Stomach (tissue), 19 donors: ENCODE data around the gene ANXA5. TPM values are rescaled to one million over a fixed set of nuclear protein-coding genes. Genes with fewer than 3 reads are reported as not detected.

Source experiments
- DNase-seq, 2 donors: peaks; one replicate each; pipeline versions ENCODE4 v3.0.0 to v3.0.0-alpha.2; 2013 to 2019
- H3K27ac ChIP-seq, 5 donors: fragments of 200-600 bp in 4 of 5; sonication (generic) in 4 of 5; one replicate each; pipeline ENCODE4 v1.5.1; 2013 to 2019; ENCODE audit warnings: mild to moderate bottlenecking in 1 of 5, moderate library complexity in 1 of 5
- H3K27me3 ChIP-seq, 3 donors: fragments of 200-600 bp; sonication (generic); one replicate each; pipeline ENCODE4 v1.5.1; 2017 to 2019; ENCODE audit warnings: mixed run types in 1 of 3
- H3K36me3 ChIP-seq, 4 donors: fragments of 200-600 bp; sonication (generic); 1 replicate in 3 of 4; 2 replicates in 1 of 4; pipeline ENCODE4 v1.5.1; 2016 to 2019
- H3K4me1 ChIP-seq, 4 donors: fragments of 200-600 bp; sonication (generic); one replicate each; pipeline ENCODE4 v1.5.1; 2016 to 2019
- H3K4me3 ChIP-seq, 4 donors: fragments of 200-600 bp; sonication (generic) in 3 of 4; one replicate each; pipeline ENCODE4 v1.5.1; 2016 to 2019; ENCODE audit warnings: mild to moderate bottlenecking in 1 of 4
- H3K9me3 ChIP-seq, 4 donors: fragments of 200-600 bp; sonication (generic); one replicate each; pipeline ENCODE4 v1.5.1; 2016 to 2019
- CTCF ChIP-seq, 7 experiments: fragments of 450-650 bp in 4 of 7; fragments of 200-600 bp in 3 of 7; sonication (generic) in 3 of 7; IDR thresholded peaks; one replicate each; pipeline ENCODE4 v1.5.1; 2016 to 2019; ENCODE audit warnings: antibody characterized with exemption in 7 of 7, control low read depth in 2 of 7, mild to moderate bottlenecking in 1 of 7
- EP300 ChIP-seq: sonication (generic); formaldehyde crosslinking; IDR thresholded peaks from one replicate; pipeline ENCODE4 v1.6.1; 2017; ENCODE audit warnings: antibody characterized with exemption
- POLR2A ChIP-seq, 4 donors: fragments of 450-650 bp; IDR thresholded peaks; one replicate each; pipeline ENCODE4 v1.6.1; 2016; ENCODE audit warnings: antibody characterized with exemption in 4 of 4, control low read depth in 2 of 4, mild to moderate bottlenecking in 1 of 4, moderate library complexity in 1 of 4
- POLR2AphosphoS5 ChIP-seq, 3 donors: sonication (generic); formaldehyde crosslinking; IDR thresholded peaks; one replicate each; pipeline ENCODE4 v1.6.1; 2016; ENCODE audit warnings: antibody characterized with exemption in 3 of 3
- WGBS, 5 donors: extraction: QIAGEN DNeasy Blood & Tissue Kit in 3 of 5; methylation state at CpG; one replicate each; pipeline versions ENCODE4 v1.1.5 to v1.1.7; 2013 to 2018; 5-methylcytosine and 5-hydroxymethylcytosine counted together
- intact Hi-C: fragments of 100-400 bp; cut with DNase I; formaldehyde crosslinking; loops from one replicate; pipeline ENCODE4 v1.15.1; 2023; ENCODE audit warnings: low total_unique reads
- long read RNA-seq, 10 donors: transcript quantifications; one replicate each; lab custom pipeline, GENCODE V29; 2026
- polyA plus RNA-seq, 3 donors: library from polyadenylated mRNA; stranded (reverse); fragments of 200-250 nt; gene quantifications; one replicate each; pipeline ENCODE4 v1.2.3, GENCODE V29; 2013
- total RNA-seq, 5 donors: library from RNA; depleted of rRNA; stranded (reverse); fragments of >200 nt; gene quantifications; one replicate each; pipeline versions ENCODE4 v1.1.0 to v1.2.3, GENCODE V29; 2014 to 2016
- donor health status: healthy with polysubstance abuse.
- donor health status: Bipolar disorder and iron deficiency.
- donor health status: healthy.

The ANXA5 gene
- total RNA-seq (100 to 1,000 TPM in 3 of 5 donors, 10 to 100 TPM in 2; 77.9 to 368 (median 102) TPM), polyA plus RNA-seq (100 to 1,000 TPM; 169 to 357 (median 224) TPM)
- long read RNA-seq, donor 1, transcript ANXA5-201 (13 exons, 1,762 nt) = major isoform, 28 of 64 reads
- long read RNA-seq, donor 1, partial matches to known transcripts = 31 of 64 reads
- long read RNA-seq, donor 1, other reads (novel, unspliced or antisense) = 0 of 64 reads
- long read RNA-seq, donor 2, transcript ANXA5-201 (13 exons, 1,762 nt) = major isoform, 49 of 76 reads
- long read RNA-seq, donor 2, partial matches to known transcripts = 21 of 76 reads
- long read RNA-seq, donor 2, other reads (novel, unspliced or antisense) = 0 of 76 reads
- long read RNA-seq, donor 3, transcript ANXA5-205 (6 exons, 1,083 nt) = minor isoform, 7 of 129 reads
- long read RNA-seq, donor 3, transcript ANXA5-201 (13 exons, 1,762 nt) = major isoform, 64 of 129 reads
- long read RNA-seq, donor 3, partial matches to known transcripts = 54 of 129 reads
- long read RNA-seq, donor 3, other reads (novel, unspliced or antisense) = 0 of 129 reads
- long read RNA-seq, donor 4, transcript ANXA5-201 (13 exons, 1,762 nt) = major isoform, 9 of 9 reads
- long read RNA-seq, donor 4, partial matches to known transcripts = 0 of 9 reads
- long read RNA-seq, donor 4, other reads (novel, unspliced or antisense) = 0 of 9 reads
- long read RNA-seq, donor 5, transcript ANXA5-201 (13 exons, 1,762 nt) = major isoform, 66 of 99 reads
- long read RNA-seq, donor 5, transcript ANXA5-207 (6 exons, 868 nt) = minor isoform, 5 of 99 reads
- long read RNA-seq, donor 5, partial matches to known transcripts = 25 of 99 reads
- long read RNA-seq, donor 5, other reads (novel, unspliced or antisense) = 0 of 99 reads
- long read RNA-seq, donor 6, transcript ANXA5-205 (6 exons, 1,083 nt) = minor isoform, 8 of 241 reads
- long read RNA-seq, donor 6, transcript ANXA5-201 (13 exons, 1,762 nt) = major isoform, 130 of 241 reads
- long read RNA-seq, donor 6, partial matches to known transcripts = 94 of 241 reads
- long read RNA-seq, donor 6, other reads (novel, unspliced or antisense) = 5 of 241 reads
- long read RNA-seq, donor 7, transcript ANXA5-201 (13 exons, 1,762 nt) = major isoform, 69 of 135 reads
- long read RNA-seq, donor 7, partial matches to known transcripts = 60 of 135 reads
- long read RNA-seq, donor 7, other reads (novel, unspliced or antisense) = 0 of 135 reads
- long read RNA-seq, donor 8, transcript ANXA5-205 (6 exons, 1,083 nt) = minor isoform, 8 of 180 reads
- long read RNA-seq, donor 8, transcript ANXA5-201 (13 exons, 1,762 nt) = major isoform, 80 of 180 reads
- long read RNA-seq, donor 8, transcript ANXA5-207 (6 exons, 868 nt) = minor isoform, 5 of 180 reads
- long read RNA-seq, donor 8, partial matches to known transcripts = 87 of 180 reads
- long read RNA-seq, donor 8, other reads (novel, unspliced or antisense) = 0 of 180 reads
- long read RNA-seq, donor 9, transcript ANXA5-207 (6 exons, 868 nt) = minor isoform, 5 of 150 reads
- long read RNA-seq, donor 9, transcript ANXA5-201 (13 exons, 1,762 nt) = major isoform, 70 of 150 reads
- long read RNA-seq, donor 9, partial matches to known transcripts = 65 of 150 reads
- long read RNA-seq, donor 9, other reads (novel, unspliced or antisense) = 7 of 150 reads
- long read RNA-seq, donor 10, transcript ANXA5-201 (13 exons, 1,762 nt) = major isoform, 19 of 37 reads
- long read RNA-seq, donor 10, partial matches to known transcripts = 15 of 37 reads
- long read RNA-seq, donor 10, other reads (novel, unspliced or antisense) = 0 of 37 reads

- intact Hi-C loops = no loop called here
- Histone ChIP-seq H3K4me3 (peak within 1 kb of the TSS; percentile 89 to 96 (median 92)), H3K27ac (peak within 1 kb of the TSS; percentile 89 to 100 (median 98)), H3K9me3 (peaks cover 0 to 1% (median 0%) of the 10 kb centered on the region in 4 donors), H3K27me3 (no peaks in the 10 kb centered on the region), H3K4me1 (peaks cover 25 to 55% (median 40%) of the 10 kb centered on the region in 4 donors), H3K36me3 (peaks cover 0 to 7% (median 0%) of the 10 kb centered on the region in 4 donors)
- TF ChIP-seq POLR2A (IDR thresholded peaks at IDR 0.05) (peak in 2 of 4 donors; percentile 53 to 54), POLR2AphosphoS5 (IDR thresholded peaks at IDR 0.05) (peak; percentile 40 to 95 (median 77)), CTCF (IDR thresholded peaks at IDR 0.05) (peak in 1 of 7 experiments; percentile 39), EP300 (no peak)
- 0 to 2% (median 1%) methylated on average over 29 to 91 of the region's 91 CpGs for WGBS, 5 donors
- peak; percentile 90 to 96 for DNase-seq
Observed at GRCh38 chr4:121696581-121697461, at the start of gene ANXA5. Gene ANXA5 (minus strand): TSS chr4:121696980. CDS start chr4:121696589, 391 bp downstream.

GRCh38 chr4:121742794-121743193 is 46.0 kb upstream of the ANXA5 start:
- Histone ChIP-seq H3K27ac (no peak overlapping the region), H3K9me3 (no peaks in the 10 kb centered on the region), H3K4me3 (no peak overlapping the region), H3K36me3 (no peaks in the 10 kb centered on the region), H3K27me3 (no peaks in the 10 kb centered on the region), H3K4me1 (no peaks in the 10 kb centered on the region)
- WGBS, 5 donors = 46 to 80% (median 69%) methylated on average over 3 of the region's 3 CpGs
- intact Hi-C loops = no loop called here
- TF ChIP-seq CTCF (IDR thresholded peaks at IDR 0.05) (no peak), POLR2A (IDR thresholded peaks at IDR 0.05) (no peak), EP300 (no peak)
- DNase-seq = no peak

- Histone ChIP-seq H3K4me1 (no peaks in the 10 kb centered on the region), H3K36me3 (no peaks in the 10 kb centered on the region), H3K4me3 (no peak overlapping the region), H3K27me3 (no peaks in the 10 kb centered on the region), H3K27ac (no peak overlapping the region), H3K9me3 (no peaks in the 10 kb centered on the region)
- intact Hi-C loops = no loop called here
- DNase-seq = no peak
- TF ChIP-seq POLR2A (IDR thresholded peaks at IDR 0.05) (no peak), CTCF (IDR thresholded peaks at IDR 0.05) (no peak), EP300 (no peak), POLR2AphosphoS5 (IDR thresholded peaks at IDR 0.05) (no peak)
- WGBS, 5 donors = 20 to 30% (median 28%) methylated on average over 7 of the region's 7 CpGs
Observed at GRCh38 chr4:121741751-121742150, 45.0 kb upstream of the ANXA5 start.
